GM19328 (cell line): ENCODE results near the gene SLC23A1.
"Not testable (repeated sequence)": the region's sequence is repeated elsewhere in the genome, so short reads cannot be mapped to it uniquely, and the experiment has no call there.

ENCODE experiments used
- ATAC-seq: cut with Tn5 transposase; IDR thresholded peaks from one replicate; pipeline ENCODE4 v1.9.1; 2021; ENCODE audit warnings: mild to moderate bottlenecking, moderate library complexity; ENCODE audit not compliant: unreplicated experiment

SLC23A1 gene

GRCh38 chr5:139383275-139383992 lies at the start of gene SLC23A1:
TSS of gene SLC23A1 (minus strand) at chr5:139383297. CDS start at chr5:139383253, 44 bp downstream.
- no peak for ATAC-seq

- no peak for ATAC-seq
Measured at GRCh38 chr5:139431706-139432105, 48.6 kb upstream of the SLC23A1 start.

- no peak for ATAC-seq
Measured at GRCh38 chr5:139430015-139430414, 46.9 kb upstream of the SLC23A1 start.

- ATAC-seq: no peak
Measured at GRCh38 chr5:139426203-139426885, 43.2 kb upstream of the SLC23A1 start.

GRCh38 chr5:139425497-139425896 lies 42.4 kb upstream of the SLC23A1 start:
- ATAC-seq: no peak

GRCh38 chr5:139422307-139422893 lies 39.3 kb upstream of the SLC23A1 start:
- no peak for ATAC-seq

- no peak for ATAC-seq
Measured at GRCh38 chr5:139419226-139420192, 36.4 kb upstream of the SLC23A1 start.

GRCh38 chr5:139418793-139419192 lies 35.7 kb upstream of the SLC23A1 start:
- ATAC-seq: no peak

- ATAC-seq: no peak
Measured at GRCh38 chr5:139417214-139417613, 34.1 kb upstream of the SLC23A1 start.

- no peak for ATAC-seq
Measured at GRCh38 chr5:139416651-139417050, 33.6 kb upstream of the SLC23A1 start.

- ATAC-seq: no peak
Measured at GRCh38 chr5:139415869-139416268, 32.8 kb upstream of the SLC23A1 start.

GRCh38 chr5:139415221-139415861 lies 32.2 kb upstream of the SLC23A1 start:
- no peak for ATAC-seq

- ATAC-seq: no peak
Measured at GRCh38 chr5:139414581-139415130, 31.6 kb upstream of the SLC23A1 start.

GRCh38 chr5:139413963-139414362 lies 30.9 kb upstream of the SLC23A1 start:
- ATAC-seq: no peak

GRCh38 chr5:139413153-139413552 lies 30.1 kb upstream of the SLC23A1 start:
- no peak for ATAC-seq

- ATAC-seq: no peak
Measured at GRCh38 chr5:139410993-139411828, 28.1 kb upstream of the SLC23A1 start.

- ATAC-seq: no peak
Measured at GRCh38 chr5:139410121-139410992, 27.3 kb upstream of the SLC23A1 start.

- not testable (repeated sequence) for ATAC-seq
Measured at GRCh38 chr5:139409116-139409515, 26.0 kb upstream of the SLC23A1 start.
